Activated CD8-positive, alpha-beta T cell treated with anti-CD3 and anti-CD28 coated beads, Interleukin-2, amount 10 ng/mL, durations not matched to agents 7 days and 5 days (primary cell): ENCODE results near the gene MTMR8. TPM values are rescaled to one million over a fixed set of nuclear protein-coding genes. Genes with fewer than 3 reads are reported as not detected.

Source experiments
- ATAC-seq: fragments of 150-1000 bp; cut with Tn5 transposase; one replicate; pipeline ENCODE4 v1.10.0; 2021; ENCODE audit warnings: moderate library complexity
- CTCF ChIA-PET: fragments of 350-600 bp; sonication (Branson Sonifier 250); formaldehyde crosslinking; loops from one replicate; lab custom pipeline; 2021; ENCODE audit warnings: antibody characterized with exemption; lab: Charles Lee
- POLR2A ChIA-PET: fragments of 350-600 bp; sonication (Branson Sonifier 250); formaldehyde crosslinking; loops from one replicate; lab custom pipeline; 2021; ENCODE audit warnings: antibody characterized with exemption; lab: Charles Lee
- DNase-seq: peaks from one replicate; pipeline ENCODE4 v3.0.0-alpha.2; 2020
- H3K27ac Mint-ChIP-seq: one replicate; pipeline ENCODE4 v1.8.0; 2021; ENCODE audit warnings: mild to moderate bottlenecking, mixed read lengths
- H3K27me3 Mint-ChIP-seq: one replicate; pipeline ENCODE4 v1.8.0; 2021; ENCODE audit warnings: low read depth, mixed read lengths
- H3K36me3 Mint-ChIP-seq: one replicate; pipeline ENCODE4 v1.8.0; 2021; ENCODE audit warnings: low read depth, mixed read lengths
- H3K4me1 Mint-ChIP-seq: one replicate; pipeline ENCODE4 v1.8.0; 2021; ENCODE audit warnings: low read depth, mixed read lengths
- H3K4me3 Mint-ChIP-seq: one replicate; pipeline ENCODE4 v1.8.0; 2021; ENCODE audit warnings: mild to moderate bottlenecking, mixed read lengths
- H3K9me3 Mint-ChIP-seq: one replicate; pipeline ENCODE4 v1.8.0; 2022; ENCODE audit warnings: mixed read lengths; ENCODE audit not compliant: insufficient read depth
- total RNA-seq, 2 experiments: library from RNA; stranded (reverse); gene quantifications; one replicate each; pipeline ENCODE4 v1.2.3, GENCODE V29; 2021

Gene MTMR8
- total RNA-seq, 2 experiments from 2014 or later = 4.0 to 4.8 TPM

GRCh38 chrX:64291123-64291522 lies 104.1 kb downstream of the MTMR8 start:
- H3K4me3 Mint-ChIP-seq = no peak overlapping the region
- H3K27me3 Mint-ChIP-seq = no peaks in the 10 kb centered on the region
- H3K4me1 Mint-ChIP-seq = no peaks in the 10 kb centered on the region
- no peaks in the 10 kb centered on the region for H3K9me3 Mint-ChIP-seq
- ChIA-PET POLR2A (no interaction called here), CTCF (no interaction called here)
- no peak overlapping the region for H3K27ac Mint-ChIP-seq
- H3K36me3 Mint-ChIP-seq = no peaks in the 10 kb centered on the region
- no peak for ATAC-seq
- DNase-seq = no peak

GRCh38 chrX:64265265-64265664 lies 130.0 kb downstream of the MTMR8 start:
- ATAC-seq = no peak

GRCh38 chrX:64230123-64230970 lies 164.9 kb downstream of the MTMR8 start, which contains the start of gene ASB12:
TSS of gene ASB12 (minus strand) at chrX:64230607. CDS start at chrX:64225650, 4,957 bp downstream.
- DNase-seq = no peak
- Mint-ChIP-seq H3K9me3 (no peaks in the 10 kb centered on the region), H3K4me3 (no peak within 1 kb of the TSS), H3K4me1 (no peaks in the 10 kb centered on the region), H3K27ac (no peak within 1 kb of the TSS), H3K36me3 (no peaks in the 10 kb centered on the region), H3K27me3 (no peaks in the 10 kb centered on the region)
- ChIA-PET POLR2A (no interaction called here), CTCF (no interaction called here)
- ATAC-seq = no peak

More at GRCh38 chrX:64265265-64265664, 130.0 kb downstream of the MTMR8 start:
- CTCF ChIA-PET = no interaction called here
- DNase-seq = no peak
- H3K27me3 Mint-ChIP-seq = no peaks in the 10 kb centered on the region
- POLR2A ChIA-PET = no interaction called here
- no peaks in the 10 kb centered on the region for H3K4me1 Mint-ChIP-seq
- H3K36me3 Mint-ChIP-seq = no peaks in the 10 kb centered on the region
- no peak overlapping the region for H3K4me3 Mint-ChIP-seq
- H3K9me3 Mint-ChIP-seq = peaks cover 8% of the 10 kb centered on the region
- H3K27ac Mint-ChIP-seq = no peak overlapping the region

GRCh38 chrX:64229154-64229553 lies 166.1 kb downstream of the MTMR8 start:
- no peak for ATAC-seq
- CTCF ChIA-PET = no interaction called here
- Mint-ChIP-seq H3K27ac (no peak overlapping the region), H3K36me3 (no peaks in the 10 kb centered on the region), H3K27me3 (no peaks in the 10 kb centered on the region), H3K4me3 (no peak overlapping the region), H3K9me3 (no peaks in the 10 kb centered on the region), H3K4me1 (no peaks in the 10 kb centered on the region)
- no peak for DNase-seq
- POLR2A ChIA-PET = no interaction called here

Other genes with a start within 250 kb of the MTMR8 start
- 1 to 10 TPM; 3.7 to 3.8 TPM for gene AMER1, start 189.7 kb downstream of the MTMR8 start, total RNA-seq
- not detected for gene ASB12, start 164.8 kb downstream of the MTMR8 start, total RNA-seq